Liver (tissue), 9 donors: ENCODE results near the gene FZD1. TPM values are rescaled to one million over a fixed set of nuclear protein-coding genes. Genes with fewer than 3 reads are reported as not detected.

Experiments
- DNase-seq: peaks from one replicate; pipeline ENCODE4 v3.0.0-alpha.2; 2017; ENCODE audit warnings: low spot score
- H3K27ac ChIP-seq, 2 donors: one replicate each; pipeline ENCODE4 v1.7.0; 2013; ENCODE audit warnings: inconsistent platforms in 2 of 2, low read length in 2 of 2, control low read depth in 1 of 2, low read depth in 1 of 2, mild to moderate bottlenecking in 1 of 2
- H3K27me3 ChIP-seq, 4 donors: one replicate each; pipeline versions ENCODE4 v1.6.1 to v1.7.0; 2013; ENCODE audit warnings: low read length in 3 of 4, inconsistent platforms in 1 of 4, mild to moderate bottlenecking in 1 of 4, moderate library complexity in 1 of 4; ENCODE audit not compliant: control insufficient read depth in 4 of 4, insufficient read depth in 4 of 4
- H3K36me3 ChIP-seq, 4 donors: one replicate each; pipeline versions ENCODE4 v1.6.1 to v1.7.0; 2013; ENCODE audit warnings: low read length in 3 of 4, mild to moderate bottlenecking in 3 of 4, low read depth in 1 of 4, moderate library complexity in 1 of 4; ENCODE audit not compliant: control insufficient read depth in 4 of 4, insufficient read depth in 3 of 4
- H3K4me1 ChIP-seq, 4 donors: one replicate each; pipeline versions ENCODE4 v1.6.1 to v1.7.0; 2013; ENCODE audit warnings: low read length in 3 of 4, mild to moderate bottlenecking in 3 of 4, moderate library complexity in 1 of 4; ENCODE audit not compliant: control insufficient read depth in 4 of 4, insufficient read depth in 4 of 4
- H3K4me3 ChIP-seq, 3 donors: one replicate each; pipeline versions ENCODE4 v1.6.1 to v1.7.0; 2013; ENCODE audit warnings: low read length in 3 of 3, control low read depth in 1 of 3, low read depth in 1 of 3, mild to moderate bottlenecking in 1 of 3
- H3K9ac ChIP-seq, 2 donors: one replicate each; pipeline ENCODE4 v1.7.0; 2013; ENCODE audit warnings: low read length in 2 of 2, mild to moderate bottlenecking in 2 of 2, moderate library complexity in 2 of 2, control low read depth in 1 of 2, low read depth in 1 of 2
- H3K9me3 ChIP-seq, 4 donors: one replicate each; pipeline versions ENCODE4 v1.6.1 to v1.7.0; 2013; ENCODE audit warnings: low read length in 3 of 4; ENCODE audit not compliant: control insufficient read depth in 4 of 4
- ATF3 ChIP-seq: IDR thresholded peaks from 2 replicates; pipeline ENCODE4 v1.6.1; 2016; ENCODE audit warnings: antibody characterized with exemption
- EGR1 ChIP-seq, 2 donors: IDR thresholded peaks; 2 replicates each; pipeline ENCODE4 v1.6.1; 2016 to 2018; ENCODE audit warnings: antibody characterized with exemption in 2 of 2, low read depth in 2 of 2
- FOXA1 ChIP-seq: IDR thresholded peaks from 2 replicates; pipeline ENCODE4 v1.6.1; 2016; ENCODE audit warnings: antibody characterized with exemption
- FOXA2 ChIP-seq: IDR thresholded peaks from 2 replicates; pipeline ENCODE4 v1.6.1; 2016; ENCODE audit warnings: antibody characterized with exemption
- GABPA ChIP-seq, 2 donors: IDR thresholded peaks in 1 of 2; conservative IDR thresholded peaks in 1 of 2; 2 replicates each; pipeline ENCODE4 v1.6.1; 2016; ENCODE audit warnings: antibody characterized with exemption in 2 of 2, mild to moderate bottlenecking in 1 of 2, moderate library complexity in 1 of 2
- HNF4G ChIP-seq: IDR thresholded peaks from 2 replicates; pipeline ENCODE4 v1.6.1; 2016; ENCODE audit warnings: antibody characterized with exemption
- JUND ChIP-seq, 2 donors: IDR thresholded peaks; 2 replicates each; pipeline ENCODE4 v1.6.1; 2016; ENCODE audit warnings: antibody characterized with exemption in 2 of 2
- MAX ChIP-seq: IDR thresholded peaks from 2 replicates; pipeline ENCODE4 v1.6.1; 2016; ENCODE audit warnings: antibody characterized with exemption
- RAD21 ChIP-seq, 2 donors: IDR thresholded peaks; 2 replicates each; pipeline ENCODE4 v1.6.1; 2016; ENCODE audit warnings: antibody characterized with exemption in 2 of 2, mild to moderate bottlenecking in 2 of 2
- REST ChIP-seq: IDR thresholded peaks from 2 replicates; pipeline ENCODE4 v1.6.1; 2016; ENCODE audit warnings: antibody characterized with exemption, mild to moderate bottlenecking
- RXRA ChIP-seq, 2 donors: IDR thresholded peaks; 2 replicates each; pipeline ENCODE4 v1.6.1; 2017 to 2018; ENCODE audit warnings: antibody characterized with exemption in 2 of 2, mild to moderate bottlenecking in 1 of 2
- SP1 ChIP-seq: IDR thresholded peaks from 2 replicates; pipeline ENCODE4 v1.6.1; 2018; ENCODE audit warnings: antibody characterized with exemption, mild to moderate bottlenecking
- TAF1 ChIP-seq: conservative IDR thresholded peaks from 2 replicates; pipeline ENCODE4 v1.6.1; 2016; ENCODE audit warnings: antibody characterized with exemption, mild to moderate bottlenecking
- YY1 ChIP-seq: IDR thresholded peaks from 2 replicates; pipeline ENCODE4 v1.6.1; 2016; ENCODE audit warnings: antibody characterized with exemption, mild to moderate bottlenecking
- ZBTB33 ChIP-seq: IDR thresholded peaks from 2 replicates; pipeline ENCODE4 v1.6.1; 2016; ENCODE audit warnings: antibody characterized with exemption
- WGBS: extraction: QIAGEN DNeasy Blood & Tissue Kit; methylation state at CpG from one replicate; pipeline ENCODE4 v1.1.7; 2013; 5-methylcytosine and 5-hydroxymethylcytosine counted together
- polyA plus RNA-seq, 2 donors: library from polyadenylated mRNA; stranded (reverse) in 1 of 2; unstranded in 1 of 2; fragments of 200-250 nt in 1 of 2; fragments of >200 nt in 1 of 2; fragmentation: Nextera tagmentation in 1 of 2; extraction: Ambion mirVana in 1 of 2; gene quantifications; one replicate each; pipeline versions ENCODE4 v1.2.1 to v1.2.3, GENCODE V29; 2013 to 2015
- total RNA-seq, 2 donors: library from RNA; depleted of rRNA; stranded (reverse); fragments of >200 nt; gene quantifications; one replicate each; pipeline ENCODE4 v1.2.3, GENCODE V29; 2014
- donor health status: healthy.
- donor health status: healthy.
- donor health status: healthy.
- donor health status: healthy.
- donor health status: healthy.

Gene FZD1
- total and polyA plus RNA-seq, 4 donors, result 0.68 to 3.8 (median 2.6) TPM

- DNase-seq, result no peak
- no peak overlapping the region for H3K9ac ChIP-seq
- no peaks in the 10 kb centered on the region for H3K4me1 ChIP-seq
- no peaks in the 10 kb centered on the region for H3K9me3 ChIP-seq
- H3K27me3 ChIP-seq, result no peaks in the 10 kb centered on the region
- TF ChIP-seq HNF4G (no peak), REST (no peak), RAD21 (IDR thresholded peaks at IDR 0.05) (no peak), FOXA2 (no peak), YY1 (no peak), RXRA (IDR thresholded peaks at IDR 0.05) (no peak)
- no peaks in the 10 kb centered on the region for H3K36me3 ChIP-seq
- H3K27ac ChIP-seq, result no peak overlapping the region
- no peak overlapping the region for H3K4me3 ChIP-seq
- WGBS, result 78% methylated on average over 1 of the region's 1 CpG
Measured at GRCh38 chr7:91297939-91298338, 33.7 kb downstream of the FZD1 start.

- TF ChIP-seq MAX (peak; percentile 33), YY1 (peak; percentile 37), JUND (IDR thresholded peaks at IDR 0.05) (no peak)
- Histone ChIP-seq H3K36me3 (no peaks in the 10 kb centered on the region), H3K27ac (no peak overlapping the region), H3K9ac (no peak overlapping the region), H3K4me3 (no peak overlapping the region), H3K27me3 (no peaks in the 10 kb centered on the region), H3K9me3 (no peaks in the 10 kb centered on the region), H3K4me1 (no peaks in the 10 kb centered on the region)
- 78% methylated on average over 6 of the region's 6 CpGs for WGBS
- DNase-seq, result no peak
Measured at GRCh38 chr7:91299952-91300775, 35.9 kb downstream of the FZD1 start.

- 47% methylated on average over 2 of the region's 2 CpGs for WGBS
- no peak overlapping the region for H3K4me3 ChIP-seq
- H3K4me1 ChIP-seq, result no peaks in the 10 kb centered on the region
- TF ChIP-seq HNF4G (no peak), ATF3 (no peak), MAX (no peak), TAF1 (no peak), RAD21 (IDR thresholded peaks at IDR 0.05) (no peak), FOXA1 (no peak), EGR1 (IDR thresholded peaks at IDR 0.05; ENCODE audit: low read depth in 2 of 2) (no peak), REST (no peak), GABPA (IDR thresholded peaks at IDR 0.05 in 1 of 2, conservative IDR thresholded peaks at IDR 0.05 in 1 of 2) (no peak), JUND (IDR thresholded peaks at IDR 0.05) (no peak), RXRA (IDR thresholded peaks at IDR 0.05) (no peak), ZBTB33 (no peak), SP1 (no peak)
- H3K27ac ChIP-seq, result no peak overlapping the region
- H3K27me3 ChIP-seq, result no peaks in the 10 kb centered on the region
- H3K9me3 ChIP-seq, result no peaks in the 10 kb centered on the region
- H3K36me3 ChIP-seq, result no peaks in the 10 kb centered on the region
- no peak overlapping the region for H3K9ac ChIP-seq
- DNase-seq, result no peak
Measured at GRCh38 chr7:91302794-91303193, 38.6 kb downstream of the FZD1 start.
